Testis (tissue), 3 donors: ENCODE measurements around the gene FPR3. TPM values are rescaled to one million over a fixed set of nuclear protein-coding genes. Genes with fewer than 3 reads are reported as not detected.
"Not testable (repeated sequence)": the region's sequence is repeated elsewhere in the genome, so short reads cannot be mapped to it uniquely, and the experiment has no call there.

ENCODE experiments used
- DNase-seq: peaks from one replicate; pipeline ENCODE4 v3.0.0-alpha.2; 2019
- H3K27ac ChIP-seq, 2 donors: fragments of 200-600 bp; sonication (generic); one replicate each; pipeline ENCODE4 v1.5.1; 2019
- H3K27me3 ChIP-seq: fragments of 200-600 bp; sonication (generic); one replicate; pipeline ENCODE4 v1.5.1; 2019
- H3K36me3 ChIP-seq: fragments of 200-600 bp; sonication (generic); one replicate; pipeline ENCODE4 v1.5.1; 2017; ENCODE audit warnings: low read depth; ENCODE audit errors: missing control alignments
- H3K4me1 ChIP-seq: fragments of 200-600 bp; sonication (generic); one replicate; pipeline ENCODE4 v1.5.1; 2019
- H3K4me3 ChIP-seq, 2 donors: fragments of 200-600 bp; sonication (generic); one replicate each; pipeline ENCODE4 v1.5.1; 2017 to 2019
- H3K9me3 ChIP-seq: fragments of 200-600 bp; sonication (generic); one replicate; pipeline ENCODE4 v1.5.1; 2017
- POLR2A ChIP-seq: fragments of 450-650 bp; IDR thresholded peaks from one replicate; pipeline ENCODE4 v1.6.1; 2017; ENCODE audit warnings: antibody characterized with exemption, mild to moderate bottlenecking, moderate library complexity
- WGBS, 2 donors: methylation state at CpG; one replicate each; pipeline ENCODE4 v1.1.5; 2018; 5-methylcytosine and 5-hydroxymethylcytosine counted together
- intact Hi-C: fragments of 100-400 bp; cut with DNase I; formaldehyde crosslinking; loops from one replicate; pipeline ENCODE4 v1.15.1; 2023; ENCODE audit warnings: low total_unique reads
- polyA plus RNA-seq: library from polyadenylated mRNA; stranded (reverse); fragments of 350-450 nt; fragmentation: Illumina TruSeq; extraction: RNeasy Lipid Tissue Mini Kit (QIAGEN cat#74804); gene quantifications from one replicate; pipeline ENCODE4 v1.2.3, GENCODE V29; 2014; ENCODE audit warnings: low read depth, low replicate concordance; ENCODE audit not compliant: insufficient read depth
- total RNA-seq, 2 donors: library from RNA; depleted of rRNA; stranded (reverse); fragments of >200 nt; gene quantifications; one replicate each; pipeline ENCODE4 v1.2.3, GENCODE V29; 2016
- TF ChIP-seq, protein P1 (sequence below), 3 experiments: fragments of 450-650 bp in 2 of 3; fragments of 200-600 bp in 1 of 3; sonication (generic) in 1 of 3; IDR thresholded peaks; one replicate each; pipeline ENCODE4 v1.5.1; 2016 to 2019; ENCODE audit warnings: antibody characterized with exemption in 3 of 3, mild to moderate bottlenecking in 2 of 3, moderate library complexity in 1 of 3

Gene FPR3
- total and polyA plus RNA-seq, 3 donors from 2014 or later: 1.6 to 15.6 (median 8.8) TPM

DNA sequence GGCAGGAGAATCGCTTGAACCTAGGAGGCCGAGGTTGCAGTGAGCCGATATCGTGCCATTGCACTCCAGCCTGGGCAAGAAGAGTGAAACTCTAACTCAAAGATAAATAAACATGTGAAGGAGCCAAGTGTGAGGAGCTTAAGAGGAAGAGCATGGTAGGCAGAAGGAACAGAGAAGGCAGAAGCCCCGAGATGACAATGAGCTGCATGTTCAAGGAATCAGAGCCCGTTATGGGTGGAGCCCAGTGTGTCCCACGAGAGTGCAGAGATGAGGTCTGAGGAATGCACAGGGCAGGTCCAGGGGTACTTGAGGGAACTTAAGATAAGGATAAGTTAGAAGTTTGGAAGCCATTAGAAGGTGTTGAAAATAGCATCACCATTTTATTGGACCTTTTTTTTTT lies 33.3 kb upstream of the FPR3 start:
- no peak overlapping the region for H3K4me3 ChIP-seq
- H3K27ac ChIP-seq: no peak overlapping the region
- H3K27me3 ChIP-seq: no peaks in the 10 kb centered on the region
- no peak for TF ChIP-seq POLR2A
- TF ChIP-seq, protein P1, sequence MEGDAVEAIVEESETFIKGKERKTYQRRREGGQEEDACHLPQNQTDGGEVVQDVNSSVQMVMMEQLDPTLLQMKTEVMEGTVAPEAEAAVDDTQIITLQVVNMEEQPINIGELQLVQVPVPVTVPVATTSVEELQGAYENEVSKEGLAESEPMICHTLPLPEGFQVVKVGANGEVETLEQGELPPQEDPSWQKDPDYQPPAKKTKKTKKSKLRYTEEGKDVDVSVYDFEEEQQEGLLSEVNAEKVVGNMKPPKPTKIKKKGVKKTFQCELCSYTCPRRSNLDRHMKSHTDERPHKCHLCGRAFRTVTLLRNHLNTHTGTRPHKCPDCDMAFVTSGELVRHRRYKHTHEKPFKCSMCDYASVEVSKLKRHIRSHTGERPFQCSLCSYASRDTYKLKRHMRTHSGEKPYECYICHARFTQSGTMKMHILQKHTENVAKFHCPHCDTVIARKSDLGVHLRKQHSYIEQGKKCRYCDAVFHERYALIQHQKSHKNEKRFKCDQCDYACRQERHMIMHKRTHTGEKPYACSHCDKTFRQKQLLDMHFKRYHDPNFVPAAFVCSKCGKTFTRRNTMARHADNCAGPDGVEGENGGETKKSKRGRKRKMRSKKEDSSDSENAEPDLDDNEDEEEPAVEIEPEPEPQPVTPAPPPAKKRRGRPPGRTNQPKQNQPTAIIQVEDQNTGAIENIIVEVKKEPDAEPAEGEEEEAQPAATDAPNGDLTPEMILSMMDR (IDR thresholded peaks at IDR 0.05): no peak
- WGBS, 2 donors: 81 to 87% methylated on average over 7 of the region's 7 CpGs
- no peaks in the 10 kb centered on the region for H3K9me3 ChIP-seq
- DNase-seq: no peak
- H3K4me1 ChIP-seq: peaks cover 9% of the 10 kb centered on the region
- no peaks in the 10 kb centered on the region for H3K36me3 ChIP-seq
- intact Hi-C loops: no loop called here

DNA sequence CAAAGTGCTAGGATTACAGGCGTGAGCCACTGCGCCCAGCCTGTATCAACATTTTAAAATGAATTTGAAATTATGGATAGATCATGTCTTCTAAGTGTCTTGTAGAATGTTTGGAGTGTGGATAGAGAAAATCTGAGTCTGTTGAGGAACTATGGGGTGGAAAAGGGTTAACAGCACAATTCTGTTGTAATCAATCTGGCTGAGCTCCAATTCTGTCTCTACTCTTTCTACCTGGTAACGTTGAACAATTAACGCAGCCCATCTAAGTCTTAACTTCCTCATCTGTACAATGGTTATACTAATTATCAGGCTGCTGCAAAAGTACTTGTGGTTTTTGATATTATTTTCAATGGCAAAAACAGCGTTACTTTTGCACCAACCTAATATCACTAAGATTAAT lies 29.9 kb upstream of the FPR3 start:
- Histone ChIP-seq H3K9me3 (no peaks in the 10 kb centered on the region), H3K4me1 (peaks cover 9% of the 10 kb centered on the region), H3K36me3 (no peaks in the 10 kb centered on the region), H3K4me3 (no peak overlapping the region), H3K27me3 (no peaks in the 10 kb centered on the region), H3K27ac (no peak overlapping the region)
- intact Hi-C loops: no loop called here
- no peak for DNase-seq
- 47 to 60% methylated on average over 5 of the region's 5 CpGs for WGBS, 2 donors
- no peak for TF ChIP-seq POLR2A
- TF ChIP-seq, protein P1 (IDR thresholded peaks at IDR 0.05): no peak

DNA sequence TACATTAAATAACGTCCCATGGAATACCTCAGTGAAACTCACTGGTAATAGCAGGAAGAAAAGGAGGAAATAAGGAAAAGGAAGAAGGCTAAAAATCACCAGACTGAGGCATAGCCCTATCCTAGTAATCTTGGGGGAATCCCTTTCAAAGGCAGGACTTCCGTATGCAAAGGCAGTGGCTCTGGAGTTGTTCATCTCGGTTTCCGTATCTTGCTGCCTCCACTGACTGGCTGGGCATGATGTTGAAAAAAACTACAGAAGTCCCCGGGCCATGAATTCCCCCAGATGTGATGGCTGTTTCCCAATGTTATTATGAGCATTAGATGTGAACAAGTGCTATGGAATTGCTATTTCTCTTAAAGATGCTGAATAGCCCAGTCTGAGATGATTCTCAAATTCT lies 28.5 kb upstream of the FPR3 start:
- H3K27me3 ChIP-seq: no peaks in the 10 kb centered on the region
- intact Hi-C loops: no loop called here
- no peak overlapping the region for H3K27ac ChIP-seq
- no peak for DNase-seq
- peaks cover 9% of the 10 kb centered on the region for H3K4me1 ChIP-seq
- no peaks in the 10 kb centered on the region for H3K9me3 ChIP-seq
- TF ChIP-seq POLR2A: no peak
- TF ChIP-seq, protein P1 (IDR thresholded peaks at IDR 0.05): no peak
- no peaks in the 10 kb centered on the region for H3K36me3 ChIP-seq
- 76 to 77% methylated on average over 5 of the region's 5 CpGs for WGBS, 2 donors
- no peak overlapping the region for H3K4me3 ChIP-seq

DNA sequence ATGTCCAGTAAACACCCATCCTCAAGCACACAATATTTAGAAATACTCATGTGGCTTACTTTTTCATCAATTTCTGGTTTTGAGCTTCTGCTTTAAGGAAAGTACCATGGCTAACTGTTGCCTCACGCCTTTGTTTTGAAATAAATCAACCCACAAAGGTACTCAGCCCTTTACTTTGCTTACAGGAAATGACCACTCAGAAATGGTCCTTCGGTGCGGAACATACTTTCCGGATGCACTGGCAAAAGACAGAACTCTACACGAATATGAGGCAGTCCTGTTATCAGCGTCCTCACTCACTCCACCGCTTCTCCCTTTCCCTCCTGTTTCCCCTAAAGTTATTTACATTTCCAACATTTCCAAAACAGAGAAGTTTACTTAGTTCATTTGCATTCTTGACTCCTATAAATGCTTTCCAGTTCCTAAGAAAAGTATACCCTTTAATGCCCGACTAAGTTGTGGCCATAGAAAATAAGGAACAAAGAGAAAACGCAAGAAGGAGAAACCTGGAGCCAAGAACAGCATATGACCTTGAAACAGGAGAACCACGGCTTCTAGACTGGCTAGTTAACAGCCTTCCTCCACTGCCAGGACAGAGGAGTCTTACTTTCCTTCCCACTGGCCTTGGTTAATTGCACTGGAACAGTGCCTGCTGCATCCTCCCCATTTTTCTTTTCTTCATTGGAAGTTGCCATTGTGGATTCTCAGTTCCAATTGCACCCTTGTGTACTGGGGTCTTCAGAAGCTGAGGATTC lies 23.4 kb upstream of the FPR3 start:
- H3K27me3 ChIP-seq: no peaks in the 10 kb centered on the region
- no peaks in the 10 kb centered on the region for H3K4me1 ChIP-seq
- peak overlapping the region; percentile 41 to 83 for H3K27ac ChIP-seq
- peak; percentile 58 for DNase-seq
- intact Hi-C loops: no loop called here
- no peak overlapping the region for H3K4me3 ChIP-seq
- no peaks in the 10 kb centered on the region for H3K36me3 ChIP-seq
- no peaks in the 10 kb centered on the region for H3K9me3 ChIP-seq
- 22 to 34% methylated on average over 10 of the region's 10 CpGs for WGBS, 2 donors
- TF ChIP-seq, protein P1 (IDR thresholded peaks at IDR 0.05): no peak
- TF ChIP-seq POLR2A: no peak

DNA sequence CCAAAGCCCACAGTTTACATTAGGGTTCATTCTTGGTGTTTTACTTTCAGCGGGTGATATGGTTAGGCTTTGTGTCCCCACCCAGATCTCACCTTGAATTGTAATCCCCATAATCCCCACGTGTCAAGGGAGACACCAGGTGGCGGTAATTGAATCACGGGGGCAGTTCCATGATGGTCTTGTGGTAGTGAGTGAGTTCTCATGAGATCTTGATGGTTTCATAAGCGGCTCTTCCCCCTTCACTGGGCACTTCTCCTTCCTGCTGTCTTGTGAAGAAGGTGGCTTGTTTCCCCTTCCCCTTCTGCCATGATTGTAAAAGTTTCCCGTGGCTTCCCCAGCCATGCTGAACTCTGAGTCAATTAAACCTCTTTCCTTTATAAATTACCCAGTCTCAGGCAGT lies 22.0 kb upstream of the FPR3 start:
- H3K27me3 ChIP-seq: no peaks in the 10 kb centered on the region
- H3K9me3 ChIP-seq: no peaks in the 10 kb centered on the region
- H3K36me3 ChIP-seq: no peaks in the 10 kb centered on the region
- no peak for DNase-seq
- no peak overlapping the region for H3K4me3 ChIP-seq
- TF ChIP-seq, protein P1 (IDR thresholded peaks at IDR 0.05): no peak
- TF ChIP-seq POLR2A: no peak
- no peak overlapping the region for H3K27ac ChIP-seq
- H3K4me1 ChIP-seq: peaks cover under 1% of the 10 kb centered on the region
- intact Hi-C loops: no loop called here
- 43 to 58% methylated on average over 6 of the region's 6 CpGs for WGBS, 2 donors

DNA sequence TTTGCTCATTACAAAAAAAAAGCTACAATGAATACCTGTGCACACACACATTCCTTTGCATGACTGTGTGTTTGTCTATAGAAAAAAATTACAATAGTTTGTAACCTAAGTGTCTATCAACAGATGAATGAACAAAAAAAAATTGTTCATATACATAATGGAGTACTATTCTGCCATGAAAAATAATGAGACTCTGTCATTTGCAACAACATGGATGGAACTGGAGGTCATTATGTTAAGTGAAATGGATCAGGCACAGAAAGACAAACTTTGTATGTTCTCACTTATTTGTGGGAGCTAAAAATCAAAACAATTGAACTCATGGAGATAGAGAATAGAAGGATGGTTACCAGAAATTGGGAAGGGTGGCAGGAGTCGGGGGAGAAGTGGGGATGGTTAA lies 18.4 kb upstream of the FPR3 start:
- H3K4me1 ChIP-seq, H3K27ac ChIP-seq, intact Hi-C loops, H3K4me3 ChIP-seq, DNase-seq, H3K36me3 ChIP-seq, H3K27me3 ChIP-seq, H3K9me3 ChIP-seq: not testable (repeated sequence)
- 90 to 100% methylated on average over 1 of the region's 1 CpG for WGBS, 2 donors
